ENCODE results near the gene VPS26C.
"Not testable (repeated sequence)": the region's sequence is repeated elsewhere in the genome, so short reads cannot be mapped to it uniquely, and the experiment has no call there.

Gene VPS26C

GRCh38 chr21:37231249-37231645, 35.9 kb downstream of the VPS26C start:
- Histone ChIP-seq H3K9me3 (no peaks in the 10 kb centered on the region), H3K36me3 (replicated peaks) (peaks cover 38% of the 10 kb centered on the region)
- in situ Hi-C loops (cut with MboI; ENCODE audit: low sequenced_read_pairs): no loop called here

GRCh38 chr21:37230632-37231248, 36.4 kb downstream of the VPS26C start:
- no peak for DNase-seq (ENCODE audit: low spot score in 2 of 2)
- no peaks in the 10 kb centered on the region for H3K4me1 ChIP-seq
- in situ Hi-C loops (cut with MboI; ENCODE audit: low sequenced_read_pairs): no loop called here
- no peaks in the 10 kb centered on the region for H3K9me3 ChIP-seq
- H3K36me3 ChIP-seq (replicated peaks): peaks cover 43% of the 10 kb centered on the region
- H3K27me3 ChIP-seq (ENCODE audit: low read depth): no peaks in the 10 kb centered on the region
- no peak overlapping the region for H3K4me3 ChIP-seq

More at GRCh38 chr21:37231249-37231645, 35.9 kb downstream of the VPS26C start:
- no peak for DNase-seq (ENCODE audit: low spot score in 2 of 2)
- H3K4me1 ChIP-seq: no peaks in the 10 kb centered on the region
- no peaks in the 10 kb centered on the region for H3K27me3 ChIP-seq (ENCODE audit: low read depth)
- H3K4me3 ChIP-seq: no peak overlapping the region

DNA sequence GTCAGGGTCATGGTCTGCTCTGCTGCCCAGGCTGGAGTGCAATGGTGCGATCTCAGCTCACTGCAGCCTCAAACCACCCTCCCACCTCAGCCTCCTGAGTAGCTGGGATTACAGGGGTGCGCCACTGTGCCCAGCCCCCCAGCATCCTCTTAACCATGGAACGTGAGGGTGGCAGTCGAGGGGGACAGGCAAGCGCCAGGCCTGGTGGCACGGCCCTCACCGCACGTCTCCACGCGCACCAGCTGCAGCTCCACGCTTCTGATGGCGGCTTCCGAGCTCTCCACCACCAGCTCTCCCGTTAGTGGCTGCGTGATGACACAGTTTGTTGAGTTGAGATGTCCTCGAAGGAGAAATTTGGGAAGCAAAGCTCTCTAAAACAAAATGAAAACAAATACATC, 39.1 kb downstream of the VPS26C start:
- H3K27me3 ChIP-seq (ENCODE audit: low read depth): no peaks in the 10 kb centered on the region
- in situ Hi-C loops (cut with MboI; ENCODE audit: low sequenced_read_pairs): no loop called here
- no peak overlapping the region for H3K4me3 ChIP-seq
- H3K9me3 ChIP-seq: no peaks in the 10 kb centered on the region
- DNase-seq (ENCODE audit: low spot score in 2 of 2): no peak
- no peaks in the 10 kb centered on the region for H3K4me1 ChIP-seq
- peaks cover 57% of the 10 kb centered on the region for H3K36me3 ChIP-seq (replicated peaks)

DNA sequence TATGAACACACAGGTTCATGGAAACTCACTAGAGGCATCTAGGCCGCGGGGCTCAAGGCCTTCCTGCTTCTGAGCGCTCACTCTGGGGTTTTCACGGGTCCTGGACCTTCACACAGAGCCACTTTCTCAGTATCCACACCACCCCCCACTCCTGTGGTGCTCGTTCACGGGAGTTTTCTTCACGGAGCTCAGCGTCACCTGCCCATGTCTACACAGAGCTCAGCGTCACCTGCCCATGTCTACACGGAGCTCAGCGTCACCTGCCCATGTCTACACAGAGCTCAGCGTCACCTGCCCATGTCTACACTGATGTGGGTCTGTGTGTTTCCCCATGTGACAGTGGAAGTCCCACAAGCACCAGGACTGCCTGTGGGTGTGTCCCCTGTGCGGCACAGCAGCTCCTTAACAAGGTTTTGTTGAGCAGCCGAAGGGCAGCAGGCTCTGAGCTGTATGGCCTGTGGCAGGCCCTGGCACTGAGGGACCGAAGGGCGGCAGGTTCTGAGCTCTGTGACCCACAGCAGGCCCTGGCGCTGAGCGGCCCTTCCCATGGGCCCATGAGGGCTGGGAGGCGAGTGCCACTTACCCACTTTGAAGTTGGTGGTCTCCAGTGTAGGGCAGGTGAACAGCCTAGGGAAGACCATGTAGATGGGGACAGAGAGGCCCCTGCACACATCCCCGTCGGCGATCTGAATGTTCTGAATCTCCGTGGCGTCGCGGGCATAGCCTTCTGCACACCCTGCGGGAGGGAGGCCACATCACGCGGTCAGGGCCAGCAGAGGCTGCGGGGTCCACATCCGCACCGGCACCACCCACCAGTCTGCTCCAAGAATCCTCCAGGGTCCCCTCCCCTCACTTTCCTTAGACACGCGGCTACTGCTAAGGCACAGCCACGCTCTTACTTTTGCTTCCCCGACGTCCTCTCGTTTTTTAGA, 39.8 kb downstream of the VPS26C start:
- no peak overlapping the region for H3K4me3 ChIP-seq
- in situ Hi-C loops (cut with MboI; ENCODE audit: low sequenced_read_pairs): no loop called here
- H3K9me3 ChIP-seq: no peaks in the 10 kb centered on the region
- H3K27me3 ChIP-seq (ENCODE audit: low read depth): no peaks in the 10 kb centered on the region
- H3K36me3 ChIP-seq (replicated peaks): peaks cover 57% of the 10 kb centered on the region
- H3K4me1 ChIP-seq: no peaks in the 10 kb centered on the region
- DNase-seq (ENCODE audit: low spot score in 2 of 2): no peak

- in situ Hi-C loops (cut with MboI; ENCODE audit: low sequenced_read_pairs): no loop called here
- peaks cover 3% of the 10 kb centered on the region; the same call in 1 of the 2 replicates for H3K4me1 ChIP-seq
- H3K36me3 ChIP-seq (replicated peaks): peaks cover 48% of the 10 kb centered on the region
- no peaks in the 10 kb centered on the region for H3K27me3 ChIP-seq (ENCODE audit: low read depth)
- H3K9me3 ChIP-seq: peaks cover 3% of the 10 kb centered on the region; the same call in 1 of the 2 replicates
- H3K4me3 ChIP-seq: no peak overlapping the region
- no peak for DNase-seq (ENCODE audit: low spot score in 2 of 2)
Observed at GRCh38 chr21:37226041-37226920, 40.9 kb downstream of the VPS26C start.

DNA sequence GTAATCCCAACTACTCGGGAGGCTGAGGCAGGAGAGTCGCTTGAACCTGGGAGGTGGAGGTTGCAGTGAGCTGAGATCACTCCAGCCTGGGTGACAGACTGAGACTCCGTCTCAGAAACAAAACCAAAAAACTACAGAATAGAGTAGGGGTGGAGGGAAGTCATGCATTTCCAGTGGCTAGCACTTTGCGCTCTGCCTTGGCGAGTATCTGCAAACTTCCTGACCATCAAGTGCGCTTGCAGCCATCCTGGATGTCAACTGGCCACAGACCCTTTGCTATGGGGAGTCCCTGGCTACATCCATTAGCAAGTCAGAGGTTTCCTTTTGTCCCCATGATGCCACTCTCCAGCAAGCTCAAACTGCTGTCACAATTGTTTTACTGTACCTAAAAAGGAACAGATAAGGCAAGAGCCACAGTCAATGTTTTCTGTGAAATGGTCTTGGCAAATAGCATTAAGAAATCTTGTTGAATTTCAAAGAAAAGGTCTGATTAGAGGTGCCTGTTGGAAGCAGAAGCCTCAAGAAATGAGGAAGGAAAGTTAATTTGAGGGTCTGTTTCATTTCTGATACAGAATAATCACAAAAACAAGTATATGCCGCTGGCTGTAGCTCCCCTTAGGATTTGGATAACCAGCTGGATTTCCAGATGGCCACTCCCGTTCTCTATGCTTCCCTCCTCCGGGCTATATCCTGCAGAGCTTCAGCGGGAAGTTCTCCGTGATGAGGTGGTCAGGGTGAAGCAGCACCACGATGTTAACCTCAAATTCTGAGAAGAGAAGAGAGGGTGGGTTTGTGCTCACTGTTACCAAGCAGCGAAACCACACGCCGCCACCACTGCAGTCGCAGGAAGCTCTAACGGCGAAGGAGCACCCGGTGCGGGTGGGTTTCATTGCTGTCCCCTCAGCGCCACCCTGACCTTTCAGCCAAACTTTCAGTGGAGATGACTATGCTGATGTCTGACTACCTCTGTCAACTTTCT, 42.0 kb downstream of the VPS26C start:
- Histone ChIP-seq H3K36me3 (replicated peaks) (peaks cover 42% of the 10 kb centered on the region), H3K4me1 (peaks cover 8% of the 10 kb centered on the region), H3K27me3 (ENCODE audit: low read depth) (no peaks in the 10 kb centered on the region), H3K9me3 (peaks cover 3% of the 10 kb centered on the region; the same call in 1 of the 2 replicates), H3K4me3 (no peak overlapping the region)
- DNase-seq (ENCODE audit: low spot score in 2 of 2): no peak
- in situ Hi-C loops (cut with MboI; ENCODE audit: low sequenced_read_pairs): no loop called here

- H3K36me3 ChIP-seq (replicated peaks): peaks cover 42% of the 10 kb centered on the region
Observed at GRCh38 chr21:37223804-37224345, 43.3 kb downstream of the VPS26C start.

GRCh38 chr21:37222248-37222647, 44.9 kb downstream of the VPS26C start:
- H3K27me3 ChIP-seq (ENCODE audit: low read depth); H3K4me3 ChIP-seq; DNase-seq (ENCODE audit: low spot score in 2 of 2); H3K9me3 ChIP-seq; in situ Hi-C loops (cut with MboI; ENCODE audit: low sequenced_read_pairs): not testable (repeated sequence)
- Histone ChIP-seq H3K36me3 (replicated peaks) (peaks cover 28% of the 10 kb centered on the region), H3K4me1 (peaks cover 10% of the 10 kb centered on the region)

More at GRCh38 chr21:37223804-37224345, 43.3 kb downstream of the VPS26C start:
- no peak overlapping the region for H3K4me3 ChIP-seq
- peaks cover 3% of the 10 kb centered on the region; the same call in 1 of the 2 replicates for H3K9me3 ChIP-seq
- DNase-seq (ENCODE audit: low spot score in 2 of 2): no peak
- peaks cover 10% of the 10 kb centered on the region for H3K4me1 ChIP-seq
- in situ Hi-C loops (cut with MboI; ENCODE audit: low sequenced_read_pairs): no loop called here
- no peaks in the 10 kb centered on the region for H3K27me3 ChIP-seq (ENCODE audit: low read depth)

- peak overlapping the region; percentile 51 for H3K4me3 ChIP-seq
- in situ Hi-C loops (cut with MboI; ENCODE audit: low sequenced_read_pairs): no loop called here
- DNase-seq (ENCODE audit: low spot score in 2 of 2): peak; percentile 93 to 98
Observed at GRCh38 chr21:37220981-37221664, 46.0 kb downstream of the VPS26C start.

GRCh38 chr21:37220433-37220980, 46.6 kb downstream of the VPS26C start:
- H3K4me1 ChIP-seq: peaks cover 10% of the 10 kb centered on the region
- in situ Hi-C loops (cut with MboI; ENCODE audit: low sequenced_read_pairs): no loop called here

More at GRCh38 chr21:37220981-37221664, 46.0 kb downstream of the VPS26C start:
- no peaks in the 10 kb centered on the region for H3K27me3 ChIP-seq (ENCODE audit: low read depth)
- H3K9me3 ChIP-seq: peaks cover 3% of the 10 kb centered on the region; the same call in 1 of the 2 replicates
- peaks cover 18% of the 10 kb centered on the region for H3K36me3 ChIP-seq (replicated peaks)
- H3K4me1 ChIP-seq: peaks cover 10% of the 10 kb centered on the region

GRCh38 chr21:37219761-37220432, 47.2 kb downstream of the VPS26C start:
- Histone ChIP-seq H3K36me3 (replicated peaks) (peaks cover 7% of the 10 kb centered on the region), H3K4me3 (peak overlapping the region; percentile 51), H3K4me1 (peaks cover 10% of the 10 kb centered on the region), H3K9me3 (peaks cover 3% of the 10 kb centered on the region; the same call in 1 of the 2 replicates), H3K27me3 (ENCODE audit: low read depth) (no peaks in the 10 kb centered on the region)
- no peak for DNase-seq (ENCODE audit: low spot score in 2 of 2)
- in situ Hi-C loops (cut with MboI; ENCODE audit: low sequenced_read_pairs): no loop called here

More at GRCh38 chr21:37220433-37220980, 46.6 kb downstream of the VPS26C start:
- peak overlapping the region; percentile 51 for H3K4me3 ChIP-seq
- DNase-seq (ENCODE audit: low spot score in 2 of 2): peak; percentile 28 to 55
- H3K36me3 ChIP-seq (replicated peaks): peaks cover 14% of the 10 kb centered on the region
- H3K9me3 ChIP-seq: peaks cover 3% of the 10 kb centered on the region; the same call in 1 of the 2 replicates
- no peaks in the 10 kb centered on the region for H3K27me3 ChIP-seq (ENCODE audit: low read depth)

Measured in HAP-1 (cell line).